NCI-H146 treated with DMSO at 0.1 percent for 48 hours (cell line): ENCODE results near the gene MESD.
"Not testable (repeated sequence)": the region's sequence is repeated elsewhere in the genome, so short reads cannot be mapped to it uniquely, and the experiment has no call there.

Source experiments
- DNase-seq: peaks from one replicate; lab custom pipeline; 2025; ENCODE audit not compliant: unreplicated experiment; lab: John Stamatoyannopoulos, UW

MESD gene

DNA sequence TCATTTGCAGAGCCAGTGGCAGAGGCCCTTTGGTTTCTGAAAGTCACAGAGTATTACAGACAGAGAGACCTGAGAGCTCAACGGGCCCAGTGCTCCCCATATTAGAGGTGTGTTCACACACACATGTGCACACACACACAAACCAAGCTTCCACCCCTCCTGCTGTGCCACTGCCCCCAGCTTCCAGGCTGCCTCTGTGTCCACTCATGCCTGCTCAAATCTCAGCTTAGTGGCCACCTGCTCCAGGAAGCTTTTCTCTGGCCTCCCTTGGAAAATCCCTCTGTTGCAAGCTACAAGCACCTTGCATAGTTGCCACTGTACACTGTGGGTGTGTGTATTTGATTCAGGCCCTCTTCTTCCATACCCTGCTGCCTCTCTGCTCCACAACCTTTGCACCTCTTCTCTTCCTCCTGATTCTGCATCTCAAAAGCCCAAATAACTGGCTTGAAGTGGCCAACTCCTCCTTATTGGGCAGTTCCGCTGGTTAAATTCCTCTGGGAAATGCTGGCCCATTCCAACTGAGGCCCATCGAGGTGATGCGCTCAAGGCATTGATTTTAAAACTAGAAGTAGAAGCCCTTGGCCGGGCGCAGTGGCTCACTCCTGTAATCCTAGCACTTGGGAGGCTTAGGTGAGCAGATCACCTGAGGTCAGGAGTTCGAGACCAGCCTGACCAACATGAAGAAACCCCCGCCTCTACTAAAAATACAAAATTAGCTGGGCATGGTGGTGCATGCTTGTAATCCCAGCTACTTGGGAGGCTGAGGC, 23.0 kb downstream of the MESD start:
- DNase-seq: no peak

DNA sequence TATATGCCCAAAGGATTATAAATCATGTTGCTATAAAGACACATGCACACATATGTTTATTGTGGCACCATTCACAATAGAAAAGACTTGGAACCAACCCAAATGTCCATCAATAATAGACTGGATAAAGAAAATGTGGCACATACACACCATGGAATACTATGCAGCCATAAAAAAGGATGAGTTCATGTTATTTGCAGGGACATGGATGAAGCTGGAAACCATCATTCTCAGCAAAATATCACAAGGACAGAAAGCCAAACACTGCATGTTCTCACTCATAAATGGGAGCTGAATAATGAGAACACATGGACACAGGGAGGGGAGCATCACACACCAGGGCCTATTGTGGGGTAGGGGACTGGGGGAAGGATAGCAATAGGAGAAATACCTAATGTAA, 24.2 kb downstream of the MESD start:
- not testable (repeated sequence) for DNase-seq

DNA sequence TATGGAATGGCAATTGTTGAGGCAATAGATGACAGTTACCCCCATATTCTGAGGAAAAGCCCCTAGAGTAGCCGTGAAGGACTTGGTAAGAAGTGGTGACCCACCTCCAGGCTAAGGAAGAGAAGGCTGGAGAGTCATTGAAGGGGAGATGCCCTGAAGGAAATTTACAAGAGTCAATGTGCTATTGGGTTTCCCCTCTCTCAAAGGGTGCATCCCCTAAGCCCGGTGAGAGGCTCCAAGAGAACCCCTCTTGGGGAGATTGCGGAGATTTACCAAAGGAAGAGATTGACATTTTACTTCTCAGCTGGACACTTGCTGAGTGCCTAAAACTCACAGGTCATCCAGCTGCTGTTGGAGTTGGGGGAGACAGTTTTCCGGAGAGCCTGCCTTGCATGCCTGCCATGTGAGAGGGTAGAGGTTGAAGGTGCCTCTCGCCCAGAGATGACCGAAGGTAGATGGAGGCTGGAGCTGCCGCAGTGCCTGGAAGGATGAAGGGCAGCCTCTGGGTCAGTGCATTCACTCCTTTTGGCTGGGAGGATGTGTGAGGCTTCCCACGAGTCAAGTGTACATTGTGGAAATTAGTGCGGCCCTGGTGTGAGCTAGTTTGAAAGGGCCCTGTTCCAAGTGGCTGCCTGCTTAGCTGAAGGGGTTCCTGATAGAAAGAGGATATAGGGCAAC, 30.7 kb downstream of the MESD start:
- DNase-seq: no peak

DNA sequence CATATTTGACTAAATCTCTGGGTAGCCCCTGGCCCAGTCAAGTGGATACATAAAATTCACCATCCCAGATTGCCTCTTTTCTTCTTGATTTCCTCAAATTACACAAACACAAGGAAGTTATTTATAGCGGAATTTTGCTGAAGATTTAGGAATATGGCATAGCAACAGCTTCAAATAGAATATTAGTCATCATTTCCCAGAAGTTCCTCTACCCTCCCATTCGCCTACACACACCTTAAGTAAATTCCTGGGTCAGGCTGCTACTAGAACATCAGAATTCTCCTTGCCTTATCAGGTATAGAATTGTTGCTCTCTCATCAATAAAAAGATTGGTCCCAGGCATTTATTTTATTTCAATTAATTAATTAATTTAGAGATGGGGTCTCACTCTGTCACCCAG, 31.6 kb downstream of the MESD start:
- no peak for DNase-seq

DNA sequence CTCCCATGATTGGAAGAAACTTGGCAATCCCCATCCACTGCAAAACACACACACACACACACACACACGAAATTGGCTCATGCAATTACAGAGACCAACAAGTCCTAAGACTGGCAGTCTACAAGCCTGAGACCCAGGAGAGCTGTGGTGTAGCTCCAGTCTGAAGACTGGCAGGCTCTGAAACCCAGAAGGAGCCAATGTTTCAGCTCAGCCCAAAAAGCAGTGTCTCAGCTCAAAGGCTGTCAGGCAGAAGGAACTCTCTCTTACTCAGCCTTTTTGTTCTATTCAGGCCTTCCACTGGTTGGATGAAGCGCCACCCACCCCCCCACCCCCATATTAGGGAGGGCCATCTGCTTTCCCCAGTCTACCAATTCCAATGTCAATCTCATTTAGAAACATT, 32.1 kb downstream of the MESD start:
- DNase-seq: no peak

DNA sequence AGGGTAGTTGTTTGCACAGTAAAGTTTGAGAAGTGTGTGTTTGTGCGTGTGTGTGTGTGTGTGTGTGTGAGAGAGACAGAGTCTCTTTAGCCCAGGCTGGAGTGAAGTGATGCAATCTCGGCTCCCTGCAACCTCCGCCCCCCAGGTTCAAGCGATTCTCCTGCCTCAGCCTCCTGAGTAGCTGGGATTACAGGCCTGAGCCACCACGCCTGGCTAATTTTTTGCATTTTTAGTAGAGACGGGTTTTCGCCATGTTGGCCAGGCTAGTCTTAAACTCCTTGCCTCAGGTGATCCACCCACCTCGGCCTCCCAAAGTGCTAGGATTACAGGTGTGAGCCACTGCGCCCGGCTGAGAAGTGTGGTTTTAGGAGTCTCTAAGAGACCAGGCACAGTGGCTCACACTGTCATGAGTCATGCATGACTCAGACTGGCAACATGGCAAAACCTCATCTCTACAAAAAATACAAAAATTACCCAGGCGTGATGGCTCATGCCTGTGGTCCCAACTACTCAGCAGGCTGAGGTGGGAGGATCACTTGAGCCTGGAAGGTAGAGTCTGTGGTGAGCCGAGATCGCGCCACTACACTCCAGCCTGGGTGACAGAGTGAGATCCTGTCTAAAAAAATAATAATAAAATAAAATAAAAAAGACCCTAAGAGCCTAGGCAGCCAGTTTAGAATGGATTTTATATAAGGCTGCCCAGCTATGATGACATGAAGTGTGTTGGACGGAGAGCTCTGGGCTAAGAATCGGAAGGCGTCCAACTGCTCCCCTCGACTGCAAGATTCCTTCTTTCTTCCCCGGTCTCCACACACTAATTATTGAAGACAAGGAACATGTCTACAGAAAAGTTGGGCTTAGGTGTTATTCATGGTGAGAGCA, 33.8 kb downstream of the MESD start:
- not testable (repeated sequence) for DNase-seq

DNA sequence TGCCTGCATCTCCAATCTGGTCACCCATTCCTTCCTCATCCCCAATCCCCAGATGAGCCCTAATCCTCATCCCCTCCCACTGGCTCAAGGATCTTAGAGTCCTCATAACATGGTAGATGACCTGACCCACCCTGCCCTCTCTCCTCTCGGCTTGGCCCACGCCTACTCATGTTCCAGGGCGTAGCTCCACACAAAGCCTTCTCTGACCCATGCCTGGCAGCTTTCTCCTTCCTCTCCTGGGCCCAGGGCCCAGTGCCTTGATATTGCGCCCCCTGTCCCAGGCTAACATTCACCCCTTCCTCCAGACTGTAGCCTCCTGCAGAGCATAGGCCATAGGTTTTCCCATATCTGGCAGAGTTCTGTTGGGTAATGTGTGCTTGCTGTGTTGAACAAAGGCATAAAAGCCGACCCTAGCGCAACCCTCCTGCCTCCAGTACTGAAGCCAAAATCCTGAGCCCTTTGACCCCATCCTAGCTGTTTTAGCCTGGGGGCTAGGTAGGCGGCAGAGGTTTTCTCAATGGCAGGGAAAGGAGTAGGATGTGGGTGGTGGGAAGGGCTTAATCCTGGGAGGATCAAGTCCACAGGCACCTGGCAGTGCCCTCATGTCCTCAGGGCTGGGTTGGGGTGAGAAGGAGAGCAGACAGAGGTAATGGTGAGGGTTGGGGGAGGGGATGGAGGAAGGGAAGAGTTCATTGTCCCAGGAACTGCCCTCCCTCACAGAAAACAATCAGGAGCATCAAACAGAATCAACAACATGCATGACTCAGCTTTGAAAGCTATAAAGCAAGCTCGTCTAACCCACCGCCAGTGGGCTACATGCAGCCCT, 35.5 kb downstream of the MESD start:
- DNase-seq: no peak

DNA sequence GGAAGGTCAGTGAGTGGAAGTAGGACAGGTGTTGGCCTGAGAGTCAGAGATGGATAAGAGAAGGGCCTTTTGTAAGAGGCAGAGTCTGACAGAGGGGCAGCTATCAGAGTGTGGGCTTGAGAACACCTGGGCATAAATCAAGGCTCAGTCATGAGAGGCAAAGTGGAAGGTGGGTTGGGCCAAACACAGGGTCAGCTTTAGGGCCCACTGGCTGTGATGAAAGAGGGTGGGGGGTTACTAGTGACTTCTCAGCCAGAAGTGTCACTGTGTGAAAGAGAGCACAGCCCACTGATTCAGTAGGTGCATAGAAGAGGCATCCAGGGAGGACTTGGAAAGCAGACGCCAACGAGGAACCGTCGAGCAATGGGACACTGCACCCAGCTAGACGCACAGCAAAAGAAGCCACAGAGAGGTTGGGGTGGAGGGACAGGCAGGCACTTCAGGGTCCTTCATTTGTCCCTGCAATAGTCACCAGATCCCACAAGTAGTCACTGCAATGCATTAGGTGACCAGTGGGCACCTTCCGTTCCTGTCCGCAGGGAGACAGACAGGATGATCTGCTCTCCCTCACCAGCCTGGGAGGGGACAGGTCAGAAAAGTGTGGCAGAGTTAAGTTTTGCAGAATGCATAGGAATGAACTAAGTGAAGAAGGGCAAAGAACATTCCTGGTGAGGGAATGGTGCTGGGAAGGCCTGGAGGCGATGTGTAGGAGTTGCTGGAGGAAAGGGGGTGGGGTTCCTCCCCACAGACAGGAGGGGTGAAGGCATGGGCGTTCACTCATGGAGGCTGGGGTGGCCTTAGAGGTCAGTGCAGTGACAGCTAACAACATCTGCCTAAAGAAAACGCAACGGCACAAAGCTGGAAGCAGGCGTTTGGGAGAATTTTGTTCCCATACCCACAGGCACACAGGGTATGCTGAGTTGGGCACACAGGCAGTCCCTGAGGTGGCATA, 36.3 kb downstream of the MESD start:
- no peak for DNase-seq

DNA sequence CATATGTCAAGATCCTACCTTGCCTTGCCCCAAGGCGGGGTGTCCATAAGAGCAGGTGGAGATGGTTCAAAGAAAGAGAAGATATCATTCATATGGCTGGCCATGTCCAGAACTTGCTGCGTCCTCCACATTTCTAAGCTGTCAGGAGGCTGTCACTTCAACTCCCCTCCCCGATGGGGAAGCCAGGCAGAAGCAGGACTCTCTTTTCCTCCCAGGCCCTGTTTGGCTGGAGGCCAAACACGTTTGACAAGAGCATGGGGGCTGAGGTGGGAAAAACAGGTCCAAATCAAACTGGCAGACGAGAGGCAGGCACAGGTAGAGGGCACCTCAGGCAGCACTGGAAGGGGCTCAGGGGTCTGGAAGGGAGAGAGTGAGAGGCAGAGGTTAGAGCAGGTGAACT, 37.7 kb downstream of the MESD start:
- DNase-seq: no peak

DNA sequence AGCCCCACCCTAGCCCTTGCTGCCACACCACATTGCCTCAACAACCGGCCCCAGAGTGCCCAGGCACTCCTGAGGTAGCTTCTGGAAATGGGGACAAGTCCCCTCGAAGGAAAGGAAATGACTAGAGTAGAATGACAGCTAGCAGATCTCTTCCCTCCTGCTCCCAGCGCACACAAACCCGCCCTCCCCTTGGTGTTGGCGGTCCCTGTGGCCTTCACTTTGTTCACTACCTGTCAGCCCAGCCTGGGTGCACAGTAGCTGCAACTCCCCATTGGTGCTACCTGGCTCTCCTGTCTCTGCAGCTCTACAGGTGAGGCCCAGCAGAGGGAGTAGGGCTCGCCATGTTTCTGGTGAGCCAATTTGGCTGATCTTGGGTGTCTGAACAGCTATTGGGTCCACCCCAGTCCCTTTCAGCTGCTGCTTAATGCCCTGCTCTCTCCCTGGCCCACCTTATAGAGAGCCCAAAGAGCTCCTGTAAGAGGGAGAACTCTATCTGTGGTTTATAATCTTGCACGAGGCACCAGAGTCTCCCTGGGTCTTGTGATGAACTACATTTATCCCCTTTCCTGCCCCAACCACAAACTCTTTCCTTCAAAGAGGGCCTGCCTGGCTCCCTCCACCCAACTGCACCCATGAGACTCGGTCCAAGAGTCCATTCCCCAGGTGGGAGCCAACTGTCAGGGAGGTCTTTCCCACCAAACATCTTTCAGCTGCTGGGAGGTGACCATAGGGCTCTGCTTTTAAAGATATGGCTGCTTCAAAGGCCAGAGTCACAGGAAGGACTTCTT, 39.1 kb downstream of the MESD start:
- DNase-seq: no peak

DNA sequence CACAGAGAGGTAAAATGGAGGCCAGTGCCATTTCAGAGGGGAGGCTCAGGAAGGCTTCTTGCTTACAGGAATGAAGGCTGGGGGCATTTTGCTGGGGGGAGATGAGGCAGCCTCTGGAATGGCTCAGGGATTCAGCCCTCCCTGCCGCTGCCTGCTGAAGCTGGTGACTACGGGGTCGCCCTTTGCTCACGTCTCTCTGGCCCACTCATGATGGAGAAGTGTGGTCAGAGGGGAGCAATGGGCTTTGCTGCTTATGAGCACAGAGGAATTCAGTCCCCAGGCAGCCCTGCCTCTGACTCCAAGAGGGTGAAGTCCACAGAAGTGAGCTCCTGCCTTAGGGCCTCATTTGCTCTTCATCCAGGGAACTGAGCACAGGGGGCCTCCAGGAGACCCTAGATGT, 39.9 kb downstream of the MESD start:
- no peak for DNase-seq

DNA sequence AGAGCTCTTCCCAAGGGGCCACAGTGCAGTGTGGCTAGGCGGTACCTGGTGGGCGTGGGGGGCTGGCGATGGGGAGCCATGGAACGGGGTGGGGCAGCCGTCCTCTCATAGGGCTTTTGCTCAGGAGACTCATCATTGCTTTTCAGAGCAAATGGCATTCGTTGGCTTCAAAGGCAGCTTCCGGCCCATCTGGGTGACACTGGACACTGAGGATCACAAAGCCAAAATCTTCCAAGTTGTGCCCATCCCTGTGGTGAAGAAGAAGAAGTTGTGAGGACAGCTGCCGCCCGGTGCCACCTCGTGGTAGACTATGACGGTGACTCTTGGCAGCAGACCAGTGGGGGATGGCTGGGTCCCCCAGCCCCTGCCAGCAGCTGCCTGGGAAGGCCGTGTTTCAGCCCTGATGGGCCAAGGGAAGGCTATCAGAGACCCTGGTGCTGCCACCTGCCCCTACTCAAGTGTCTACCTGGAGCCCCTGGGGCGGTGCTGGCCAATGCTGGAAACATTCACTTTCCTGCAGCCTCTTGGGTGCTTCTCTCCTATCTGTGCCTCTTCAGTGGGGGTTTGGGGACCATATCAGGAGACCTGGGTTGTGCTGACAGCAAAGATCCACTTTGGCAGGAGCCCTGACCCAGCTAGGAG, 40.8 kb downstream of the MESD start:
- no peak for DNase-seq

DNA sequence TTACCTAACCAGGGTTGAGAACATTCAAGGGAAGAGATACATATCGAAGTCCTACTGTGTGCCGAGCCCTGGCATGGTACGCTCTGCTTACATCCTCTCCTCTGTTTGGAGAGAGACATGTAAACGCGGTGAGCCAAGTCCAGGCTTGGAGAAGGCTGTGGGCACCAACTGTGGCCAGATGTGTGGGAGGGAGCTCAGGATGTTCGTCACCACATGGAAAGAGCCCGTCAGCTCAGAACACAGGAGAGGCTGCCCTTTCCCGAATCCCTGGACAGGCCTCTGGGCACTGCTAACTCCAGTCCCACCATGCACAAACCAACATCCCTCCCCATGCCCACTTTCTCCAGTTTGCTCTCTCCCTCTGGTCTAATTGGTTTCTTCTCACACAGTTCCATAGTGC, 43.0 kb downstream of the MESD start:
- DNase-seq: no peak

DNA sequence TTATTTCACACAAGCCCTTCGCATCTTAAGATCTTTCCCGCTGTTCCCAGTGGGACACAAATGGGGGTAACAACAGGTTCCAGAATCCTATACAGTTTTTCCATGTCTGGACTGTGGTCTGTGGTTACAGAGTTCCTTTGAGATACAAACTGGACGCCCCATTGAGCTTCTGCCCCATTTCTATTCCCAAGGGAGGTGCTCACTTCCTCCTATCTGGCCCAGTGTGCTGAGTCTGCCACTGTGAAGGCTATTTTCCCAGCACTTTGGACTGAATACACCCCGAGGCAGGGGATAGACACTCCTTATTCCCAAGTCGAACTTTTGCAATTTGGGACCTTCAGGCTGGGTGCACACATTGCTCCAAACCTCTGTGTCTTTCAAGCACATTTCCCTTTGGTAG, 44.0 kb downstream of the MESD start:
- DNase-seq: no peak

DNA sequence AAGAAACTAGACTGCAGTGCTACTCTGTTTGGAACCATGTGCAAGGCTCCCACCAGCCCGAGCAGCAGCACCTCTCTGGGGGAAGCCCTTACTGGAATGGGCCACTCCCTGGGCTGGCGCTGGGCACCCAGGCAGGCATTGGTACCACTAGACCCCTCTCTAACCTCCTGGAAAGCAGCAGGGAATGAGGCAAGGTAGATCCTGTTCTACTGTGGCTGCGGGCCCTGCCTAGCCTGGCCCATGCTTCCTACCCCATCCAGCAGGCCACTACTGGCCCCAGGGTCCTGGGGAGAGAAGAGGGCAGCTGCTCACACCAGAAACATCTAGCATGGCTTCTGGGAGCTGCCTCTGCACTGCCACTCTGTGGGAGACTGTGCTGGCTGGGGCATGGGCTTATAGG, 44.8 kb downstream of the MESD start:
- no peak for DNase-seq

DNA sequence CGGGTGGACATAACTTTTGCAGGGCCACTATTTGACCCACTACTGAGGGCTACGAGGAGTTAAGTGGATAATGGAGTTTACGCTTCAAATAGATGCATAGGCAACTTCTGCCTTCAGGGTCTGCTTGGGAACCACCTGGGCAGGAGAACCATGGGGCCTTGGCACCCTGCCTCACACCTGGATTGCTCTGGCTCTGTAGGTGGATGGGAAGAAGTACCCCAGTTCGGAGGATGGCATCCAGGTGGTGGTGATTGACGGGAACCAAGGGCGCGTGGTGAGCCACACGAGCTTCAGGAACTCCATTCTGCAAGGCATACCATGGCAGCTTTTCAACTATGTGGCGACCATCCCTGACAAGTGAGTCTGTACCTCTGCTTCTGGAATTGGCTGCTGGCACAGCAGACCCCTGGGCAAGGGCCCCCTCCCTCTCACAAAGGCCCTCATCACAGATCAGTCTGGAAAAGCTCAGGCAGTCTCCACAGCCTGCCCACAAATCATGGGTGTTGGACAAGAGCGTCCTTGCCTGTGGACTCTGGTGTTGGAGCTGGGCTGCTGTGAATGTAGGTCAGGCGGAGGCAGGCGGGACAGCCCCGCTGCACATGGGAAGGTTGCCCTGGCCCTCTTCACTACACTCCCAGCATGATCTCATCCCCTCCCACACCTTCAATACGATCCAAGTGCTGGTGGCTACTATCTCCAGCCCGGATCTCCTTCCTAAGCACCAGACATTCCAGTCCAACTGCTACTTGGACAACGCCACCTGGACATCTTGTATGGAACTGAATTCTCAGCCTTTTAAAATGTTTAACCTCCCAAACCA, 46.7 kb downstream of the MESD start:
- DNase-seq: no peak

DNA sequence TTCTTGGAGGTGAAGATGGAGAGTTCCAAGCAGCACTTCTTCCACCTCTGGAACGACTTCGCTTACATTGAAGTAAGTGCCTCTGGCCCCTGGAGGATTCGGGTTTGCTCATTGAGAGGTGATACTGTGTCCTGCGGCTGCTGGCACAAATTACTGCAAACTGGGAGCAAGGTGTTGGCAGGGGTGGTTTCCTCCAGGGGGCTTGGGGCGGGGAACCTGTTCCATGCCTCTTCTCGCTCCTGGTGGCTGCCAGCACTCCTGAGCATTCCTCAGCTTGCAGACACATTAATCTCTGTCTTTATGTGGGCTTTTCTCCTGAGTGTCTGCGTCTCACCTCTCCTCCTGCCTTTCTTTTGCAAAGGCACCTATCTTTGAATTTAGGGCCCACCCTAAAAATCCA, 47.4 kb downstream of the MESD start:
- no peak for DNase-seq

DNA sequence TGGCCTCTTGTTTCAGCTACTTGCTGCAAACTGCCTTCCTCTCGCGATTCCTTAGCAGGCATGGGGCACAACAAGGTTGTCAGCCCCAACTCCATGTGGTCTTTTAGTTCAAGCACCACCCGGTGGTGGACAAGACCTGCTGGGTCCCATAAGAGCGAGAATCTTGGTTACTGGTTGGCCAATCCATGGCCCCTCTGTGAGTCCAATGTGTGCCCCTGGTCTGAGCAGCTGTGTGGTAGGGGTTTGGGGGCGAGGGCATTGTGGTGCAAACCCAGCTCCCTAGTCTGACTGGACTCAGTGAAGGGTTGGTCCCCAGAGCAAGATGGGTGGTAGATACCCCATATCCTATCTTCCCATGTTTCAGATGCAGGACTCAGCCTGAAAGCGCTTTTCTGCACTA, 48.8 kb downstream of the MESD start:
- no peak for DNase-seq
